Suprapubic skin (tissue), 4 donors: ENCODE data around the gene CABP2. TPM values are rescaled to one million over a fixed set of nuclear protein-coding genes. Genes with fewer than 3 reads are reported as not detected.

ENCODE experiments used
- DNase-seq, 2 donors: peaks; one replicate each; pipeline ENCODE4 v3.0.0-alpha.2; 2019; ENCODE audit warnings: low spot score in 2 of 2
- H3K27ac ChIP-seq: fragments of 200-600 bp; sonication (generic); one replicate; pipeline ENCODE4 v1.5.1; 2019
- H3K27me3 ChIP-seq: fragments of 200-600 bp; sonication (generic); one replicate; pipeline ENCODE4 v1.5.1; 2019
- H3K36me3 ChIP-seq: fragments of 200-600 bp; sonication (generic); one replicate; pipeline ENCODE4 v1.5.1; 2019
- H3K4me1 ChIP-seq: fragments of 200-600 bp; sonication (generic); one replicate; pipeline ENCODE4 v1.5.1; 2019
- H3K4me3 ChIP-seq: fragments of 200-600 bp; sonication (generic); one replicate; pipeline ENCODE4 v1.5.1; 2019; ENCODE audit warnings: mild to moderate bottlenecking
- H3K9me3 ChIP-seq: fragments of 200-600 bp; sonication (generic); one replicate; pipeline ENCODE4 v1.5.1; 2019
- EP300 ChIP-seq: sonication (generic); formaldehyde crosslinking; IDR thresholded peaks from one replicate; pipeline ENCODE4 v1.6.1; 2017; ENCODE audit warnings: antibody characterized with exemption
- POLR2A ChIP-seq, 2 donors: fragments of 450-650 bp; IDR thresholded peaks; one replicate each; pipeline ENCODE4 v1.6.1; 2017; ENCODE audit warnings: antibody characterized with exemption in 2 of 2, mild to moderate bottlenecking in 2 of 2, moderate library complexity in 2 of 2
- POLR2AphosphoS5 ChIP-seq, 3 donors: sonication (generic); formaldehyde crosslinking; IDR thresholded peaks; one replicate each; pipeline ENCODE4 v1.6.1; 2017; ENCODE audit warnings: antibody characterized with exemption in 3 of 3
- WGBS: methylation state at CpG from one replicate; pipeline ENCODE4 v1.1.5; 2018; 5-methylcytosine and 5-hydroxymethylcytosine counted together
- total RNA-seq, 4 donors: library from RNA; depleted of rRNA; stranded (reverse); fragments of >200 nt; gene quantifications; one replicate each; pipeline ENCODE4 v1.1.0, GENCODE V29; 2016
- TF ChIP-seq, protein P1 (sequence below), 2 donors: fragments of 200-600 bp in 1 of 2; fragments of 450-650 bp in 1 of 2; sonication (generic) in 1 of 2; IDR thresholded peaks; one replicate each; pipeline ENCODE4 v1.5.1; 2016 to 2019; ENCODE audit warnings: antibody characterized with exemption in 2 of 2, mild to moderate bottlenecking in 1 of 2, moderate library complexity in 1 of 2

The CABP2 gene
- total RNA-seq, 4 donors from 2014 or later: not detected

GRCh38 chr11:67544616-67545242, 21.5 kb upstream of the CABP2 start:
- TF ChIP-seq, protein P1, sequence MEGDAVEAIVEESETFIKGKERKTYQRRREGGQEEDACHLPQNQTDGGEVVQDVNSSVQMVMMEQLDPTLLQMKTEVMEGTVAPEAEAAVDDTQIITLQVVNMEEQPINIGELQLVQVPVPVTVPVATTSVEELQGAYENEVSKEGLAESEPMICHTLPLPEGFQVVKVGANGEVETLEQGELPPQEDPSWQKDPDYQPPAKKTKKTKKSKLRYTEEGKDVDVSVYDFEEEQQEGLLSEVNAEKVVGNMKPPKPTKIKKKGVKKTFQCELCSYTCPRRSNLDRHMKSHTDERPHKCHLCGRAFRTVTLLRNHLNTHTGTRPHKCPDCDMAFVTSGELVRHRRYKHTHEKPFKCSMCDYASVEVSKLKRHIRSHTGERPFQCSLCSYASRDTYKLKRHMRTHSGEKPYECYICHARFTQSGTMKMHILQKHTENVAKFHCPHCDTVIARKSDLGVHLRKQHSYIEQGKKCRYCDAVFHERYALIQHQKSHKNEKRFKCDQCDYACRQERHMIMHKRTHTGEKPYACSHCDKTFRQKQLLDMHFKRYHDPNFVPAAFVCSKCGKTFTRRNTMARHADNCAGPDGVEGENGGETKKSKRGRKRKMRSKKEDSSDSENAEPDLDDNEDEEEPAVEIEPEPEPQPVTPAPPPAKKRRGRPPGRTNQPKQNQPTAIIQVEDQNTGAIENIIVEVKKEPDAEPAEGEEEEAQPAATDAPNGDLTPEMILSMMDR (IDR thresholded peaks at IDR 0.05): no peak
- TF ChIP-seq POLR2AphosphoS5 (IDR thresholded peaks at IDR 0.05) (no peak), POLR2A (IDR thresholded peaks at IDR 0.05) (no peak), EP300 (no peak)
- no peak for DNase-seq
- WGBS: 51% methylated on average over 10 of the region's 10 CpGs
- Histone ChIP-seq H3K27ac (no peak overlapping the region), H3K27me3 (no peaks in the 10 kb centered on the region), H3K9me3 (no peaks in the 10 kb centered on the region), H3K4me1 (peaks cover 5% of the 10 kb centered on the region), H3K36me3 (no peaks in the 10 kb centered on the region), H3K4me3 (no peak overlapping the region)

DNA sequence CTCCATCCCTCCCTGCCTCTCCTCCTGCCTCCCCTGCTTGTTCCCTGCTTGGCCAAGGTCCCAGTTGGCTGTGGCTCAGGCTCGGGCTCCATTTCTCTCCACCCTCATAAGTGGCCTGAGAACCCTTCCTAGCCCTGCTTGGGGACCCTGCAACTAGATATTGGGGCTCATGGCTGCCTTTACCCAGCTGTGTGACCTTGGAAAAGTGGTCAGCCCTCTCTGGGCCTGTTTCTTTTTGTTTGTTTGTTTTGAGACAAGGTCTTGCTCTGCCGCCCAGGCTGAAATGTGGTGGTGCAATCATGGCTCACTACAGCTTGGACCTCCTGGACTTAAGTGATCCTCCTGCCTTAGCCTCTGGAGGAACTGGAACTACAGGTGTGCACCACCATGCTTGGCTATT, 20.3 kb upstream of the CABP2 start:
- H3K4me3 ChIP-seq: no peak overlapping the region
- no peaks in the 10 kb centered on the region for H3K27me3 ChIP-seq
- no peak overlapping the region for H3K27ac ChIP-seq
- no peaks in the 10 kb centered on the region for H3K9me3 ChIP-seq
- H3K4me1 ChIP-seq: peaks cover 5% of the 10 kb centered on the region
- WGBS: 57% methylated on average over 2 of the region's 2 CpGs
- TF ChIP-seq POLR2AphosphoS5 (IDR thresholded peaks at IDR 0.05) (no peak), POLR2A (IDR thresholded peaks at IDR 0.05) (no peak), EP300 (no peak)
- TF ChIP-seq, protein P1 (IDR thresholded peaks at IDR 0.05): no peak
- no peaks in the 10 kb centered on the region for H3K36me3 ChIP-seq
- no peak for DNase-seq

DNA sequence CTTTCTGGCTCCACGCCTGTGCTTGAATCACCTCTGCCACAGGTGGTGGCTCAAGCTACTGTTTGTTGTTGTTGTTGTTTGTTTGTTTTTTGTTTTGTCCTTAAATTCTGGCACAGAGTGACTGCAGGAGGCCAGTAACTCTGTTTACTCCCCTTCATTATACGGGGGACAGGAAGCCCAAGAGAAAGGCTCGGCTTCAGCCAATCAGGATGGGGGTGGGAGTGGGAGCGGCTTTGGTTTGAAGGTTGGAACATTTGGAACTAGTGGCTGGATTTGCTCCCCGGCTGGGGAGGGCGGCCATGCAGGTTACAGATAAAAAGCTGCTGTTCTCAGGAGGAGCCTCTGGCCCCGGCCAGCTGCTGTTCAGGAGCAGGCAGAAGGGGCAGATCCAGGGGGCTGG, 19.7 kb upstream of the CABP2 start:
- DNase-seq: no peak
- Histone ChIP-seq H3K27me3 (no peaks in the 10 kb centered on the region), H3K27ac (no peak overlapping the region), H3K4me1 (peaks cover 5% of the 10 kb centered on the region), H3K9me3 (no peaks in the 10 kb centered on the region), H3K36me3 (no peaks in the 10 kb centered on the region), H3K4me3 (no peak overlapping the region)
- 67% methylated on average over 6 of the region's 7 CpGs for WGBS
- TF ChIP-seq, protein P1 (IDR thresholded peaks at IDR 0.05): no peak
- TF ChIP-seq POLR2AphosphoS5 (IDR thresholded peaks at IDR 0.05): no peak
- no peak for TF ChIP-seq EP300
- no peak for TF ChIP-seq POLR2A (IDR thresholded peaks at IDR 0.05)

GRCh38 chr11:67542169-67542568, 18.9 kb upstream of the CABP2 start:
- TF ChIP-seq, protein P1 (IDR thresholded peaks at IDR 0.05): no peak
- no peak for TF ChIP-seq EP300
- TF ChIP-seq POLR2AphosphoS5 (IDR thresholded peaks at IDR 0.05): no peak
- TF ChIP-seq POLR2A (IDR thresholded peaks at IDR 0.05): no peak
- H3K4me1 ChIP-seq: peaks cover 5% of the 10 kb centered on the region
- no peak overlapping the region for H3K4me3 ChIP-seq
- WGBS: 61% methylated on average over 3 of the region's 3 CpGs
- no peaks in the 10 kb centered on the region for H3K9me3 ChIP-seq
- DNase-seq: no peak
- H3K36me3 ChIP-seq: no peaks in the 10 kb centered on the region
- H3K27ac ChIP-seq: no peak overlapping the region
- H3K27me3 ChIP-seq: no peaks in the 10 kb centered on the region

DNA sequence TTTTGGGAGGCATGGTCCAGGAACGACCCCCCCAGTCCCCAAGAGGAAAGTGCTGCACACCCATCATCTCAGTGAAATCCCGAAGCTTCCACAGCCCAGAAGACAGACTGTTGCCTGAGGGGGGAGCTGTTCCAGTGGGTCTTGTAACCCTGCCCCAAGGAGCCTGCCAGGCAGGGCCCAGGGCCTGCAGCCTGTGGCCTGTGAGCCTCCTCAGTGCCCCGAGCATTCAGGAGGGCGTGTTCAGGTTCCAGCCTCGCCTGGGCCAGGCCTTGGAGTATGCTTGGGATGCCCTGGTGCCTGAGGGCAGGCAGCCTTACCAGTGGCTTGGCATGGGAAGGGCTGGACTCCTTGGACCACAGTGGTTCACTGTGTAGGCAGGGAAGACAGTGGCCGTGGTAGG, 18.0 kb upstream of the CABP2 start:
- H3K36me3 ChIP-seq: no peaks in the 10 kb centered on the region
- H3K4me3 ChIP-seq: no peak overlapping the region
- no peak for DNase-seq
- H3K9me3 ChIP-seq: no peaks in the 10 kb centered on the region
- 100% methylated on average over 2 of the region's 6 CpGs for WGBS
- TF ChIP-seq EP300 (no peak), POLR2AphosphoS5 (IDR thresholded peaks at IDR 0.05) (no peak), POLR2A (IDR thresholded peaks at IDR 0.05) (no peak)
- TF ChIP-seq, protein P1 (IDR thresholded peaks at IDR 0.05): no peak
- no peak overlapping the region for H3K27ac ChIP-seq
- no peaks in the 10 kb centered on the region for H3K27me3 ChIP-seq
- H3K4me1 ChIP-seq: peaks cover 5% of the 10 kb centered on the region
